Lung microvascular endothelial cell (primary cell): Measurements from ENCODE around the gene TTC7B. TPM values are rescaled to one million over a fixed set of nuclear protein-coding genes. Genes with fewer than 3 reads are reported as not detected.

Experiments used
- DNase-seq, 2 donors: peaks; one replicate each; pipeline versions ENCODE4 v3.0.0 to v3.0.0-alpha.2; 2010; ENCODE audit warnings: low read depth in 2 of 2
- total RNA-seq: library from RNA; depleted of rRNA; stranded (reverse); fragments of >200 nt; gene quantifications from 2 replicates; pipeline ENCODE4 v1.2.1, GENCODE V29; 2014

TTC7B gene
- total RNA-seq, 1 donor from 2014 or later = 14.7 TPM

- no peak for DNase-seq
Observed at GRCh38 chr14:90742252-90742651, 74.0 kb downstream of the TTC7B start.

- no peak for DNase-seq
Observed at GRCh38 chr14:90741682-90741946, 74.6 kb downstream of the TTC7B start.

GRCh38 chr14:90740946-90741681, 75.1 kb downstream of the TTC7B start:
- peak in 1 of 2 donors; percentile 17 for DNase-seq

- DNase-seq = no peak
Observed at GRCh38 chr14:90740081-90740480, 76.1 kb downstream of the TTC7B start.

GRCh38 chr14:90739318-90740068, 76.7 kb downstream of the TTC7B start:
- DNase-seq = no peak

- no peak for DNase-seq
Observed at GRCh38 chr14:90733139-90733808, 83.0 kb downstream of the TTC7B start.

- no peak for DNase-seq
Observed at GRCh38 chr14:90732718-90733117, 83.5 kb downstream of the TTC7B start.

GRCh38 chr14:90732139-90732538, 84.1 kb downstream of the TTC7B start:
- DNase-seq = no peak

- no peak for DNase-seq
Observed at GRCh38 chr14:90731487-90731886, 84.7 kb downstream of the TTC7B start.

- peak in 1 of 2 donors; percentile 26 for DNase-seq
Observed at GRCh38 chr14:90730206-90730766, 85.9 kb downstream of the TTC7B start.

GRCh38 chr14:90728951-90729350, 87.3 kb downstream of the TTC7B start:
- no peak for DNase-seq

GRCh38 chr14:90727082-90727481, 89.1 kb downstream of the TTC7B start:
- DNase-seq = no peak

GRCh38 chr14:90726656-90727055, 89.6 kb downstream of the TTC7B start:
- peak in 1 of 2 donors; percentile 41 for DNase-seq

GRCh38 chr14:90724866-90725265, 91.4 kb downstream of the TTC7B start:
- DNase-seq = no peak

- DNase-seq = no peak
Observed at GRCh38 chr14:90722590-90722989, 93.6 kb downstream of the TTC7B start.

GRCh38 chr14:90721619-90722305, 94.5 kb downstream of the TTC7B start:
- peak; percentile 10 to 41 for DNase-seq

GRCh38 chr14:90720832-90721231, 95.4 kb downstream of the TTC7B start:
- DNase-seq = no peak

GRCh38 chr14:90720336-90720735, 95.9 kb downstream of the TTC7B start:
- DNase-seq = no peak

GRCh38 chr14:90717916-90718315, 98.3 kb downstream of the TTC7B start:
- no peak for DNase-seq

GRCh38 chr14:90715993-90716392, 100.2 kb downstream of the TTC7B start:
- DNase-seq = no peak

- no peak for DNase-seq
Observed at GRCh38 chr14:90715495-90715894, 100.7 kb downstream of the TTC7B start.

- no peak for DNase-seq
Observed at GRCh38 chr14:90714811-90715210, 101.4 kb downstream of the TTC7B start.
